Skeletal muscle satellite cell (primary cell): ENCODE results near the gene IMPG2.

Source experiments
- H3K27me3 ChIP-seq: 2 replicates; pipeline ENCODE4 v1.7.0; 2013; ENCODE audit warnings: low read length; ENCODE audit not compliant: control insufficient read depth, insufficient read depth
- H3K36me3 ChIP-seq: 2 replicates; pipeline ENCODE4 v1.7.0; 2013; ENCODE audit warnings: mild to moderate bottlenecking, control low read depth, low read length; ENCODE audit not compliant: insufficient read depth
- H3K4me1 ChIP-seq: 2 replicates; pipeline ENCODE4 v1.7.0; 2013; ENCODE audit warnings: low read length; ENCODE audit not compliant: control insufficient read depth, insufficient read depth
- H3K4me2 ChIP-seq: 2 replicates; pipeline ENCODE4 v1.7.0; 2013; ENCODE audit warnings: mild to moderate bottlenecking, low read length
- H3K4me3 ChIP-seq: 2 replicates; pipeline ENCODE4 v1.7.0; 2013; ENCODE audit warnings: low read length
- H3K9ac ChIP-seq: 2 replicates; pipeline ENCODE4 v1.7.0; 2013; ENCODE audit warnings: mild to moderate bottlenecking, low read depth, low read length, moderate library complexity
- H3K9me3 ChIP-seq: replicated peaks from 2 replicates; pipeline ENCODE4 v1.7.0; 2013; ENCODE audit warnings: mild to moderate bottlenecking, control low read depth, low read length

IMPG2 gene

GRCh38 chr3:101202640-101203039 is 117.7 kb downstream of the IMPG2 start:
- Histone ChIP-seq H3K4me2 (no peak overlapping the region), H3K4me1 (peaks cover 14% of the 10 kb centered on the region), H3K27me3 (no peaks in the 10 kb centered on the region), H3K36me3 (no peaks in the 10 kb centered on the region), H3K9ac (no peak overlapping the region), H3K4me3 (no peak overlapping the region), H3K9me3 (no peaks in the 10 kb centered on the region)

GRCh38 chr3:101200461-101200860 is 119.9 kb downstream of the IMPG2 start:
- H3K4me2 ChIP-seq = no peak overlapping the region
- peaks cover 26% of the 10 kb centered on the region for H3K4me1 ChIP-seq
- no peaks in the 10 kb centered on the region for H3K27me3 ChIP-seq
- H3K36me3 ChIP-seq = no peaks in the 10 kb centered on the region
- H3K9me3 ChIP-seq = no peaks in the 10 kb centered on the region
- no peak overlapping the region for H3K4me3 ChIP-seq
- no peak overlapping the region for H3K9ac ChIP-seq

GRCh38 chr3:101195951-101196713 is 124.2 kb downstream of the IMPG2 start:
- peaks cover 30% of the 10 kb centered on the region for H3K4me1 ChIP-seq
- no peak overlapping the region for H3K4me3 ChIP-seq
- peak overlapping the region; percentile 40 for H3K9ac ChIP-seq
- H3K4me2 ChIP-seq = no peak overlapping the region
- H3K36me3 ChIP-seq = no peaks in the 10 kb centered on the region
- no peaks in the 10 kb centered on the region for H3K9me3 ChIP-seq
- H3K27me3 ChIP-seq = no peaks in the 10 kb centered on the region

GRCh38 chr3:101194392-101194791 is 126.0 kb downstream of the IMPG2 start:
- no peaks in the 10 kb centered on the region for H3K9me3 ChIP-seq
- H3K4me1 ChIP-seq = peaks cover 48% of the 10 kb centered on the region
- no peak overlapping the region for H3K4me3 ChIP-seq
- peak overlapping the region; percentile 15 for H3K9ac ChIP-seq
- no peaks in the 10 kb centered on the region for H3K27me3 ChIP-seq
- no peak overlapping the region for H3K4me2 ChIP-seq
- H3K36me3 ChIP-seq = no peaks in the 10 kb centered on the region

- H3K9ac ChIP-seq = peak overlapping the region; percentile 43
- no peaks in the 10 kb centered on the region for H3K27me3 ChIP-seq
- H3K4me2 ChIP-seq = no peak overlapping the region
- H3K36me3 ChIP-seq = no peaks in the 10 kb centered on the region
- H3K4me1 ChIP-seq = peaks cover 52% of the 10 kb centered on the region
- no peak overlapping the region for H3K4me3 ChIP-seq
- H3K9me3 ChIP-seq = no peaks in the 10 kb centered on the region
These were observed 126.4 kb downstream of the IMPG2 start for GRCh38 chr3:101193957-101194356.

GRCh38 chr3:101189796-101190195 is 130.6 kb downstream of the IMPG2 start:
- H3K9me3 ChIP-seq = no peaks in the 10 kb centered on the region
- H3K9ac ChIP-seq = peak overlapping the region; percentile 33
- H3K4me3 ChIP-seq = no peak overlapping the region
- H3K36me3 ChIP-seq = no peaks in the 10 kb centered on the region
- no peaks in the 10 kb centered on the region for H3K27me3 ChIP-seq
- H3K4me2 ChIP-seq = peak overlapping the region; percentile 50
- H3K4me1 ChIP-seq = peaks cover 40% of the 10 kb centered on the region

GRCh38 chr3:101189176-101189575 is 131.2 kb downstream of the IMPG2 start:
- Histone ChIP-seq H3K4me3 (no peak overlapping the region), H3K9ac (peak overlapping the region; percentile 33), H3K9me3 (no peaks in the 10 kb centered on the region), H3K4me1 (peaks cover 37% of the 10 kb centered on the region), H3K36me3 (no peaks in the 10 kb centered on the region), H3K4me2 (no peak overlapping the region), H3K27me3 (no peaks in the 10 kb centered on the region)

GRCh38 chr3:101185341-101185740 is 135.0 kb downstream of the IMPG2 start:
- no peak overlapping the region for H3K4me3 ChIP-seq
- H3K36me3 ChIP-seq = no peaks in the 10 kb centered on the region
- no peak overlapping the region for H3K9ac ChIP-seq
- H3K4me2 ChIP-seq = no peak overlapping the region
- H3K9me3 ChIP-seq = no peaks in the 10 kb centered on the region
- H3K27me3 ChIP-seq = no peaks in the 10 kb centered on the region
- H3K4me1 ChIP-seq = peaks cover 14% of the 10 kb centered on the region

GRCh38 chr3:101184111-101184510 is 136.3 kb downstream of the IMPG2 start:
- Histone ChIP-seq H3K36me3 (no peaks in the 10 kb centered on the region), H3K27me3 (no peaks in the 10 kb centered on the region), H3K4me2 (no peak overlapping the region), H3K9me3 (no peaks in the 10 kb centered on the region), H3K4me1 (peaks cover 9% of the 10 kb centered on the region), H3K9ac (no peak overlapping the region), H3K4me3 (no peak overlapping the region)

GRCh38 chr3:101183151-101183550 is 137.2 kb downstream of the IMPG2 start:
- H3K4me1 ChIP-seq = peaks cover 7% of the 10 kb centered on the region
- H3K9me3 ChIP-seq = no peaks in the 10 kb centered on the region
- no peaks in the 10 kb centered on the region for H3K36me3 ChIP-seq
- no peak overlapping the region for H3K9ac ChIP-seq
- no peak overlapping the region for H3K4me2 ChIP-seq
- H3K4me3 ChIP-seq = no peak overlapping the region
- H3K27me3 ChIP-seq = no peaks in the 10 kb centered on the region

GRCh38 chr3:101182734-101183133 is 137.6 kb downstream of the IMPG2 start:
- peaks cover 7% of the 10 kb centered on the region for H3K4me1 ChIP-seq
- H3K4me3 ChIP-seq = no peak overlapping the region
- H3K27me3 ChIP-seq = no peaks in the 10 kb centered on the region
- no peak overlapping the region for H3K9ac ChIP-seq
- H3K36me3 ChIP-seq = no peaks in the 10 kb centered on the region
- H3K9me3 ChIP-seq = no peaks in the 10 kb centered on the region
- no peak overlapping the region for H3K4me2 ChIP-seq

- H3K4me2 ChIP-seq = no peak overlapping the region
- no peak overlapping the region for H3K9ac ChIP-seq
- no peak overlapping the region for H3K4me3 ChIP-seq
- H3K4me1 ChIP-seq = peaks cover 7% of the 10 kb centered on the region
- H3K36me3 ChIP-seq = no peaks in the 10 kb centered on the region
- H3K27me3 ChIP-seq = no peaks in the 10 kb centered on the region
- no peaks in the 10 kb centered on the region for H3K9me3 ChIP-seq
These were observed 138.6 kb downstream of the IMPG2 start for GRCh38 chr3:101181801-101182200.
